Measurements from ENCODE around the gene SLC2A8. TPM values are rescaled to one million over a fixed set of nuclear protein-coding genes. Genes with fewer than 3 reads are reported as not detected.

Gene SLC2A8
- total RNA-seq, 4 donors from 2014 or later: 9.6 to 95.8 (median 29.4) TPM

DNA sequence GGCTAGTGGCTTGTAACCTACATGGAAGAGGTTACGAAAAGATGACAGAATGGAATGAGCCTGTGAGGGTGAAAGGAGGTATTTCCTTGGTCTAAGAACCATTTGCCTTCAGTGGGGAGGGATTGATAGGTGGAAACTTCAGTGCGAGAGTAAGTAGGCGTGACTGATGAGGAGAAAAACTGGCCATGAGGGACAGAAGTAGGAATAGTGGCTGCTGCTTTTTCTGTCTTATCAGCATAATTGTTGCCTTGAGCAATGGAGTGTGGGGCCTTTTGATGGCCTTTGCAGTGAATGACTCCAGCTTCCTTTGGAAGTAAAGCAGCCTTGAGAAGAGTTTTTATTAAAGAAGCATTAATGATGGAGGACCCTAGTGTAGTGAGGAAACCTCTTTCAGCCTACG lies 18.2 kb downstream of the SLC2A8 start:
- Histone ChIP-seq H3K4me1 (peaks cover 0 to 21% (median 6%) of the 10 kb centered on the region in 4 donors), H3K36me3 (no peaks in the 10 kb centered on the region), H3K4me3 (no peak overlapping the region), H3K27me3 (no peaks in the 10 kb centered on the region), H3K9me3 (no peaks in the 10 kb centered on the region), H3K27ac (peak overlapping the region; percentile 50 to 74 (median 64))
- no peak for DNase-seq
- intact Hi-C loops (cut with DNase I; ENCODE audit: low total_unique reads): no loop called here
- 83 to 85% methylated on average over 3 to 4 of the region's 4 CpGs for WGBS, 2 donors (ENCODE audit: low coverage in 1 of 2)
- TF ChIP-seq CTCF (IDR thresholded peaks at IDR 0.05) (no peak), POLR2AphosphoS5 (IDR thresholded peaks at IDR 0.05) (no peak), POLR2A (IDR thresholded peaks at IDR 0.05) (no peak), EP300 (IDR thresholded peaks at IDR 0.05; ENCODE audit: low read depth) (no peak)
- in situ Hi-C loops (cut with MboI; ENCODE audit: low pct_ligation_motif_present in 1 of 4, low pct_unique_long_range_greater_than_20kb in 1 of 4, low sequenced_read_pairs in 3 of 4): no loop called here

DNA sequence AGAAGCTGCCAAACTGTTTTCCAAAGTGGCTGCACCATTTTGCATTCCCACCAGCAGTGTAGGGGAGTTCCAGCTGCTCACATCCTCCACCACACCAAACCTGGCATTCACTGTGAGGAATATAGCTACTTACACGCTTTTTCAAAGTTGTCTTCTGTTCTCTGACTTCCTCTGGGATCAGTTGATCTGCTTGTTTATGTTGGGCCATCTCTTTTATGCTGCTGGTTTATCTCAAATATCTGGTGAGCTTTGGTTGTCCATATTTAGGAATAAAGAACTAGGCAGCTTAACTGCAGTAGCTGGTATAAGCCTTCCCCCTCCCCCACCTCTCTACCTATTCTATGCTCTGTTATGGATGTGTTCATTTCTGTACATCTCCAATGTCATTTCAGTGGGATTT lies 18.7 kb downstream of the SLC2A8 start:
- peaks cover 0 to 21% (median 6%) of the 10 kb centered on the region in 4 donors for H3K4me1 ChIP-seq
- H3K27me3 ChIP-seq: no peaks in the 10 kb centered on the region
- no peak for DNase-seq
- intact Hi-C loops (cut with DNase I; ENCODE audit: low total_unique reads): no loop called here
- WGBS, 2 donors (ENCODE audit: low coverage in 1 of 2): 80% methylated on average over 1 of the region's 1 CpG; no CpG with 5 or more reads in 1 of the 2 donors
- no peak overlapping the region for H3K4me3 ChIP-seq
- in situ Hi-C loops (cut with MboI; ENCODE audit: low pct_ligation_motif_present in 1 of 4, low pct_unique_long_range_greater_than_20kb in 1 of 4, low sequenced_read_pairs in 3 of 4): no loop called here
- TF ChIP-seq POLR2AphosphoS5 (IDR thresholded peaks at IDR 0.05): peak; percentile 47 to 76 (median 54)
- no peak for TF ChIP-seq POLR2A (IDR thresholded peaks at IDR 0.05)
- no peaks in the 10 kb centered on the region for H3K36me3 ChIP-seq
- H3K27ac ChIP-seq: peak overlapping the region; percentile 50 to 74 (median 64)
- no peaks in the 10 kb centered on the region for H3K9me3 ChIP-seq

DNA sequence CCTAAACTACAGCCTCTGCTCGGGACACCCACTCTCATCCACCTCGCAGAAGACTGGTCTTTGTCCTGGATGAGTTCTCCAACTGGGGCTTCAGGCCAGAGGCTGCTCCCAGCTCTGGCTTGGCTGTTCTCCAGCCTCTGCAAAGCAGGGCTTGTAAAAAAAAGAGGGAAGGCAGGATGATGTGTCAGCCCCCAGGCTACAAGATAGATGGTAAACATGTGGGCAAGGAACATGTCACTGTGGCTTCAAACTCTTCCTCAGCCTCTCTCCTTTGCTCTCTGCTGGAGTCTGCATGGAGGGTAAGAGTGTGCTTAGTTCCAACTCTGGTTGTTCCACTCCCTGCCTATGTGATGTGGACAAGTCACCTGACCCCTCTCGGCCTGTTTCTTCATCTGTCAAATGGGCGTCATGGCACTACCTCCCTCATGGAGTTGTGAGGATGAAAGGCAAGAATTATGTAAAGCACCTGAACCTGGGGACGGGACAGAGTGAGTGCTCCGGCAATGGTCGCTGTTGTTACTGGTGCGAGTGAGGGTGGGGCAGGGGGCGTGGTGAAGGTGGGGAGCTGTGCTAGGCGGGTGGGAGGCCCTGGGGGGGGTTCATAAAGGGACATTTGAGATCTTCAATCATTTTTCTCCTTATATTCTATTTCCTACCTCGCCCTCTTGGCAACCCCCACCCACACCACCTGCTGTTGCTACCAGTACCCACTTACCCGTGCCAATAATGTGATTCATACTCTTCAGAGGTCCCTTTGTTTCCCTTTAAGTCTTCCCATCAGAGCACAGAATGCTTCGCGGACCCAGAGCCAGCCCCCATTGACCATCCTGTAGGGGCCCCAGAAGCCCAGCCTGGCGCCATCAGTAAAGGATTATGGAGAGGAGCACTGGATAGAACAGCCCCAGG lies 20.4 kb downstream of the SLC2A8 start:
- intact Hi-C loops (cut with DNase I; ENCODE audit: low total_unique reads): no loop called here
- Histone ChIP-seq H3K9me3 (no peaks in the 10 kb centered on the region), H3K36me3 (no peaks in the 10 kb centered on the region), H3K27me3 (no peaks in the 10 kb centered on the region), H3K4me1 (peaks cover 7 to 32% (median 12%) of the 10 kb centered on the region in 4 donors), H3K4me3 (no peak overlapping the region), H3K27ac (peak overlapping the region; percentile 14 to 72 (median 59))
- TF ChIP-seq POLR2A (IDR thresholded peaks at IDR 0.05): no peak
- TF ChIP-seq POLR2AphosphoS5 (IDR thresholded peaks at IDR 0.05): peak in 1 of 3 donors; percentile 64
- TF ChIP-seq CTCF (IDR thresholded peaks at IDR 0.05): no peak
- DNase-seq: no peak
- in situ Hi-C loops (cut with MboI; ENCODE audit: low pct_ligation_motif_present in 1 of 4, low pct_unique_long_range_greater_than_20kb in 1 of 4, low sequenced_read_pairs in 3 of 4): no loop called here
- WGBS, 2 donors (ENCODE audit: low coverage in 1 of 2): 76% methylated on average over 15 of the region's 15 CpGs; no CpG with 5 or more reads in 1 of the 2 donors

GRCh38 chr9:127418037-127418471 lies 21.1 kb downstream of the SLC2A8 start:
- intact Hi-C loops (cut with DNase I; ENCODE audit: low total_unique reads) (no loop called here), in situ Hi-C loops (cut with MboI; ENCODE audit: low pct_ligation_motif_present in 1 of 4, low pct_unique_long_range_greater_than_20kb in 1 of 4, low sequenced_read_pairs in 3 of 4) (no loop called here)
- Histone ChIP-seq H3K27ac (peak overlapping the region; percentile 14 to 72 (median 59)), H3K4me1 (peaks cover 14 to 39% (median 18%) of the 10 kb centered on the region in 4 donors), H3K4me3 (no peak overlapping the region), H3K27me3 (no peaks in the 10 kb centered on the region), H3K36me3 (no peaks in the 10 kb centered on the region), H3K9me3 (no peaks in the 10 kb centered on the region)
- DNase-seq: no peak
- no peak for TF ChIP-seq POLR2AphosphoS5 (IDR thresholded peaks at IDR 0.05)
- peak in 3 of 5 experiments; percentile 7 to 27 (median 14) for TF ChIP-seq CTCF (IDR thresholded peaks at IDR 0.05)
- 78% methylated on average over 8 of the region's 12 CpGs; no CpG with 5 or more reads in 1 of the 2 donors for WGBS, 2 donors (ENCODE audit: low coverage in 1 of 2)
